Activated CD4-positive, alpha-beta memory T cell treated with anti-CD3 and anti-CD28 coated beads, Interleukin-2, amount 10 ng/mL, durations not matched to agents 7 days and 5 days (primary cell): ENCODE results near the gene PCF11. TPM values are rescaled to one million over a fixed set of nuclear protein-coding genes. Genes with fewer than 3 reads are reported as not detected.
A peak's percentile ranks its signal among the peaks of the same experiment; 100 is the strongest.

Source experiments
- CTCF ChIA-PET: fragments of 350-600 bp; sonication (Branson Sonifier 250); formaldehyde crosslinking; loops from one replicate; lab custom pipeline; 2021; ENCODE audit warnings: antibody characterized with exemption, inconsistent platforms; lab: Charles Lee
- POLR2A ChIA-PET: fragments of 350-600 bp; sonication (Branson Sonifier 250); formaldehyde crosslinking; loops from one replicate; lab custom pipeline; 2021; ENCODE audit warnings: antibody characterized with exemption; lab: Charles Lee
- DNase-seq: peaks from one replicate; pipeline ENCODE4 v3.0.0-alpha.2; 2020
- H3K27ac Mint-ChIP-seq: one replicate; pipeline ENCODE4 v1.8.0; 2021; ENCODE audit warnings: mild to moderate bottlenecking, mixed read lengths
- H3K27me3 Mint-ChIP-seq: one replicate; pipeline ENCODE4 v1.8.0; 2021; ENCODE audit warnings: mixed read lengths
- H3K36me3 Mint-ChIP-seq: one replicate; pipeline ENCODE4 v1.8.0; 2021; ENCODE audit warnings: low read depth, mixed read lengths
- H3K4me1 Mint-ChIP-seq: one replicate; pipeline ENCODE4 v1.8.0; 2021; ENCODE audit warnings: mixed read lengths
- H3K4me3 Mint-ChIP-seq: one replicate; pipeline ENCODE4 v1.8.0; 2021; ENCODE audit warnings: mild to moderate bottlenecking, mixed read lengths
- H3K9me3 Mint-ChIP-seq: one replicate; pipeline ENCODE4 v1.8.0; 2021; ENCODE audit warnings: mixed read lengths
- total RNA-seq, 2 experiments: library from RNA; stranded (reverse); gene quantifications; one replicate each; pipeline ENCODE4 v1.2.3, GENCODE V29; 2021

Gene PCF11
- 10 to 100 TPM; 74.6 to 80.0 TPM for total RNA-seq

- H3K27me3 Mint-ChIP-seq = no peaks in the 10 kb centered on the region
- peaks cover 41% of the 10 kb centered on the region for H3K4me1 Mint-ChIP-seq
- H3K9me3 Mint-ChIP-seq = no peaks in the 10 kb centered on the region
- peaks cover 49% of the 10 kb centered on the region for H3K36me3 Mint-ChIP-seq
- ChIA-PET POLR2A (interaction anchor here (0.7 to 6.8 kb wide), 30 partner anchors 8 to 256 kb away, joined by 3 to 171 read pairs (median 8); partner anchors contain the start of genes ANKRD42, CCDC90B, DDIAS and PRCP), CTCF (interaction anchor here (0.6 to 2.8 kb wide), 10 partner anchors 9 to 256 kb away, joined by 3 to 20 read pairs (median 4); partner anchors contain the start of genes CCDC90B, DDIAS, PRCP and RAB30)
- peak within 1 kb of the TSS; percentile 100 for H3K4me3 Mint-ChIP-seq
- no peak for DNase-seq
- peak within 1 kb of the TSS; percentile 100 for H3K27ac Mint-ChIP-seq
Measured at GRCh38 chr11:83156996-83157593, at the start of gene PCF11. Gene PCF11, plus strand, starts transcription at chr11:83157131. Its CDS starts 309 bp downstream, at chr11:83157440.

- Mint-ChIP-seq H3K4me1 (peaks cover 19% of the 10 kb centered on the region), H3K36me3 (no peaks in the 10 kb centered on the region), H3K27ac (no peak overlapping the region), H3K27me3 (no peaks in the 10 kb centered on the region), H3K9me3 (no peaks in the 10 kb centered on the region), H3K4me3 (no peak overlapping the region)
- POLR2A ChIA-PET = no interaction called here
- DNase-seq = no peak
- CTCF ChIA-PET = interaction anchor here (0.7 kb wide), 1 partner anchor 27 kb away, joined by 3 read pairs; no protein-coding TSS in a partner anchor
Measured at GRCh38 chr11:83112886-83113285, 44.0 kb upstream of the PCF11 start.

- Mint-ChIP-seq H3K27ac (no peak overlapping the region), H3K4me3 (no peak overlapping the region), H3K36me3 (no peaks in the 10 kb centered on the region), H3K4me1 (peaks cover 30% of the 10 kb centered on the region), H3K27me3 (no peaks in the 10 kb centered on the region), H3K9me3 (no peaks in the 10 kb centered on the region)
- no peak for DNase-seq
- CTCF ChIA-PET = interaction anchor here (1.1 kb wide), 1 partner anchor 8 kb away, joined by 3 read pairs; no protein-coding TSS in a partner anchor
- POLR2A ChIA-PET = interaction anchor here (0.9 to 4.8 kb wide), 3 partner anchors 42 to 43 kb away, joined by 3 to 48 read pairs (median 6); partner anchors contain the start of genes PCF11 and RAB30
Measured at GRCh38 chr11:83115026-83115425, 41.9 kb upstream of the PCF11 start.

GRCh38 chr11:83115551-83115950, 41.4 kb upstream of the PCF11 start:
- ChIA-PET CTCF (interaction anchor here (0.7 to 1.1 kb wide), 2 partner anchors 8 to 30 kb away, joined by 3 to 6 read pairs; no protein-coding TSS in a partner anchor), POLR2A (interaction anchor here (1.3 to 4.8 kb wide), 2 partner anchors 42 to 43 kb away, joined by 6 to 48 read pairs; partner anchors contain the start of genes PCF11 and RAB30)
- no peak for DNase-seq
- Mint-ChIP-seq H3K27ac (no peak overlapping the region), H3K4me1 (peaks cover 30% of the 10 kb centered on the region), H3K27me3 (no peaks in the 10 kb centered on the region), H3K36me3 (no peaks in the 10 kb centered on the region), H3K9me3 (no peaks in the 10 kb centered on the region), H3K4me3 (no peak overlapping the region)

GRCh38 chr11:83116015-83116641, 40.8 kb upstream of the PCF11 start:
- ChIA-PET CTCF (interaction anchor here (0.7 to 1.1 kb wide), 2 partner anchors 9 to 29 kb away, joined by 3 to 6 read pairs; no protein-coding TSS in a partner anchor), POLR2A (interaction anchor here (1.3 to 4.8 kb wide), 2 partner anchors 41 to 44 kb away, joined by 6 to 48 read pairs; partner anchors contain the start of genes PCF11 and RAB30)
- no peak for DNase-seq
- Mint-ChIP-seq H3K27ac (no peak overlapping the region), H3K4me1 (peaks cover 30% of the 10 kb centered on the region), H3K36me3 (no peaks in the 10 kb centered on the region), H3K9me3 (no peaks in the 10 kb centered on the region), H3K4me3 (peak overlapping the region; percentile 77), H3K27me3 (no peaks in the 10 kb centered on the region)

- no peaks in the 10 kb centered on the region for H3K9me3 Mint-ChIP-seq
- H3K4me1 Mint-ChIP-seq = peaks cover 43% of the 10 kb centered on the region
- no peak overlapping the region for H3K4me3 Mint-ChIP-seq
- DNase-seq = no peak
- H3K27me3 Mint-ChIP-seq = no peaks in the 10 kb centered on the region
- ChIA-PET POLR2A (interaction anchor here (1.4 to 4.8 kb wide), 4 partner anchors 39 to 217 kb away, joined by 4 to 48 read pairs (median 6); partner anchors contain the start of genes ANKRD42, DDIAS and PCF11), CTCF (interaction anchor here (0.5 kb wide), 1 partner anchor 41 kb away, joined by 4 read pairs; no protein-coding TSS in a partner anchor)
- no peaks in the 10 kb centered on the region for H3K36me3 Mint-ChIP-seq
- peak overlapping the region; percentile 26 for H3K27ac Mint-ChIP-seq
Measured at GRCh38 chr11:83118814-83119213, 38.1 kb upstream of the PCF11 start.

GRCh38 chr11:83119216-83119615, 37.7 kb upstream of the PCF11 start:
- POLR2A ChIA-PET = interaction anchor here (1.4 to 4.8 kb wide), 4 partner anchors 38 to 217 kb away, joined by 4 to 48 read pairs (median 6); partner anchors contain the start of genes ANKRD42, DDIAS and PCF11

GRCh38 chr11:83120327-83120726, 36.6 kb upstream of the PCF11 start:
- no peak for DNase-seq
- Mint-ChIP-seq H3K4me1 (peaks cover 40% of the 10 kb centered on the region), H3K27ac (no peak overlapping the region), H3K36me3 (no peaks in the 10 kb centered on the region), H3K4me3 (no peak overlapping the region), H3K27me3 (no peaks in the 10 kb centered on the region), H3K9me3 (no peaks in the 10 kb centered on the region)
- ChIA-PET CTCF (interaction anchor here (0.9 to 1.1 kb wide), 2 partner anchors 16 to 39 kb away, joined by 3 read pairs; no protein-coding TSS in a partner anchor), POLR2A (interaction anchor here (1.1 to 2.3 kb wide), 2 partner anchors 36 to 49 kb away, joined by 3 to 12 read pairs; partner anchors contain the start of genes PCF11 and RAB30)

More at GRCh38 chr11:83119216-83119615, 37.7 kb upstream of the PCF11 start:
- Mint-ChIP-seq H3K27me3 (no peaks in the 10 kb centered on the region), H3K36me3 (no peaks in the 10 kb centered on the region), H3K4me1 (peaks cover 43% of the 10 kb centered on the region), H3K4me3 (no peak overlapping the region), H3K9me3 (no peaks in the 10 kb centered on the region), H3K27ac (no peak overlapping the region)
- CTCF ChIA-PET = no interaction called here
- DNase-seq = no peak

GRCh38 chr11:83122050-83122449, 34.9 kb upstream of the PCF11 start:
- no peaks in the 10 kb centered on the region for H3K27me3 Mint-ChIP-seq
- peaks cover 31% of the 10 kb centered on the region for H3K4me1 Mint-ChIP-seq
- no peak overlapping the region for H3K4me3 Mint-ChIP-seq
- no peak for DNase-seq
- ChIA-PET POLR2A (interaction anchor here (2.3 kb wide), 1 partner anchor 34 kb away, joined by 12 read pairs; the partner anchor contains the start of gene PCF11), CTCF (interaction anchor here (0.6 kb wide), 1 partner anchor 46 kb away, joined by 3 read pairs; no protein-coding TSS in a partner anchor)
- no peaks in the 10 kb centered on the region for H3K36me3 Mint-ChIP-seq
- no peak overlapping the region for H3K27ac Mint-ChIP-seq
- no peaks in the 10 kb centered on the region for H3K9me3 Mint-ChIP-seq

GRCh38 chr11:83122766-83123165, 34.2 kb upstream of the PCF11 start:
- Mint-ChIP-seq H3K9me3 (no peaks in the 10 kb centered on the region), H3K27ac (no peak overlapping the region), H3K4me3 (no peak overlapping the region), H3K36me3 (no peaks in the 10 kb centered on the region), H3K27me3 (no peaks in the 10 kb centered on the region), H3K4me1 (peaks cover 27% of the 10 kb centered on the region)
- DNase-seq = no peak
- ChIA-PET CTCF (no interaction called here), POLR2A (no interaction called here)

- CTCF ChIA-PET = interaction anchor here (0.6 kb wide), 1 partner anchor 16 kb away, joined by 4 read pairs; no protein-coding TSS in a partner anchor
- no peak for DNase-seq
- H3K27me3 Mint-ChIP-seq = no peaks in the 10 kb centered on the region
- H3K27ac Mint-ChIP-seq = no peak overlapping the region
- no peaks in the 10 kb centered on the region for H3K9me3 Mint-ChIP-seq
- peaks cover 14% of the 10 kb centered on the region for H3K4me1 Mint-ChIP-seq
- no peak overlapping the region for H3K4me3 Mint-ChIP-seq
- H3K36me3 Mint-ChIP-seq = no peaks in the 10 kb centered on the region
- POLR2A ChIA-PET = no interaction called here
Measured at GRCh38 chr11:83124636-83125424, 32.1 kb upstream of the PCF11 start.

GRCh38 chr11:83125577-83125976, 31.4 kb upstream of the PCF11 start:
- Mint-ChIP-seq H3K27ac (no peak overlapping the region), H3K9me3 (no peaks in the 10 kb centered on the region), H3K36me3 (no peaks in the 10 kb centered on the region), H3K4me3 (no peak overlapping the region), H3K27me3 (no peaks in the 10 kb centered on the region), H3K4me1 (peaks cover 14% of the 10 kb centered on the region)
- ChIA-PET POLR2A (no interaction called here), CTCF (interaction anchor here (0.6 kb wide), 1 partner anchor 17 kb away, joined by 4 read pairs; no protein-coding TSS in a partner anchor)
- no peak for DNase-seq
